Osteoblast (primary cell): Measurements from ENCODE around the gene LDB3. TPM values are rescaled to one million over a fixed set of nuclear protein-coding genes. Genes with fewer than 3 reads are reported as not detected.
A peak's percentile ranks its signal among the peaks of the same experiment; 100 is the strongest.

Source experiments
- DNase-seq: peaks from one replicate; pipeline ENCODE4 v3.0.0; 2011; ENCODE audit warnings: low spot score, mixed read lengths; ENCODE audit not compliant: insufficient read length; ENCODE audit errors: missing footprints
- H2AFZ ChIP-seq: 2 replicates; pipeline ENCODE4 v1.6.0; 2011; ENCODE audit warnings: mild to moderate bottlenecking, low read length
- H3K27ac ChIP-seq: 2 replicates; pipeline ENCODE4 v1.5.1; 2011; ENCODE audit warnings: mild to moderate bottlenecking, low read depth, low read length, moderate library complexity
- H3K27me3 ChIP-seq: 2 replicates; pipeline ENCODE4 v1.6.0; 2012; ENCODE audit warnings: mild to moderate bottlenecking, control low read depth, inconsistent platforms, low read length, moderate library complexity; ENCODE audit not compliant: insufficient read depth
- H3K36me3 ChIP-seq: 2 replicates; pipeline ENCODE4 v1.5.1; 2011; ENCODE audit warnings: mild to moderate bottlenecking, low read length, control low read depth, moderate library complexity; ENCODE audit not compliant: insufficient read depth
- H3K4me1 ChIP-seq: 2 replicates; pipeline ENCODE4 v1.5.1; 2011; ENCODE audit warnings: mild to moderate bottlenecking, low read length, control low read depth, moderate library complexity; ENCODE audit not compliant: insufficient read depth
- H3K4me2 ChIP-seq: 2 replicates; pipeline ENCODE4 v1.6.0; 2011; ENCODE audit warnings: mild to moderate bottlenecking, low read length; ENCODE audit not compliant: insufficient read depth
- H3K4me3 ChIP-seq: fragments of 200-600 bp; sonication (generic); 3 replicates; pipeline ENCODE4 v1.5.1; 2012; ENCODE audit warnings: mild to moderate bottlenecking, low read length, inconsistent platforms; ENCODE audit not compliant: insufficient read depth
- H3K79me2 ChIP-seq: 2 replicates; pipeline ENCODE4 v1.6.0; 2012; ENCODE audit warnings: mild to moderate bottlenecking, low read length, control low read depth, inconsistent platforms; ENCODE audit not compliant: insufficient read depth
- H3K9me3 ChIP-seq: 2 replicates; pipeline ENCODE4 v1.5.1; 2011; ENCODE audit warnings: low read depth, low read length, control low read depth
- H4K20me1 ChIP-seq: 2 replicates; pipeline ENCODE4 v1.6.0; 2012; ENCODE audit warnings: mild to moderate bottlenecking, low read length, control low read depth; ENCODE audit not compliant: insufficient read depth
- total RNA-seq: library from RNA; depleted of rRNA; stranded (reverse); fragments of >200 nt; gene quantifications from 2 replicates; pipeline ENCODE4 v1.2.3, GENCODE V29; 2012
- TF ChIP-seq, protein P1 (sequence below): IDR thresholded peaks from 2 replicates; pipeline ENCODE4 v1.5.1; 2011; ENCODE audit warnings: mild to moderate bottlenecking, low read depth, low read length, moderate library complexity; ENCODE audit errors: extremely low read depth

LDB3 gene
- total RNA-seq, 1 donor, result under 0.01 TPM

DNA sequence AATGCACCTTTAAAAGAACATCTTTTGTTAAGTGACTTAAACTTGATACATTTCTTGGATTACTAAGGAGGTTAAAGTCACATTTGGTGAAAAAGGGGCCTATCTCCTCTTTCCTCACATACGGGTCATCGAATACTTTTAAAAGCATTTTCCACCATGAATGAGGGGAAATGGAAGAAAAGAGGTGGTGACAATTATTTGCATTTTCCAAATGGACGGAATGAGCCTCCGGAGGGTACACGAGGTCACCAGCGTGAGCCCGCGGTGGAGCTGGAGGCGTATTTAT lies 87.1 kb downstream of the LDB3 start:
- Histone ChIP-seq H3K9me3 (no peaks in the 10 kb centered on the region), H3K4me3 (peak overlapping the region; percentile 85), H3K79me2 (peaks cover 68% of the 10 kb centered on the region), H3K27me3 (no peaks in the 10 kb centered on the region), H3K36me3 (no peaks in the 10 kb centered on the region), H3K4me1 (peaks cover 15% of the 10 kb centered on the region), H4K20me1 (peaks cover 21% of the 10 kb centered on the region), H2AFZ (peak overlapping the region; percentile 81), H3K27ac (peak overlapping the region; percentile 96), H3K4me2 (peak overlapping the region; percentile 88)
- DNase-seq, result no peak
- TF ChIP-seq, protein P1, sequence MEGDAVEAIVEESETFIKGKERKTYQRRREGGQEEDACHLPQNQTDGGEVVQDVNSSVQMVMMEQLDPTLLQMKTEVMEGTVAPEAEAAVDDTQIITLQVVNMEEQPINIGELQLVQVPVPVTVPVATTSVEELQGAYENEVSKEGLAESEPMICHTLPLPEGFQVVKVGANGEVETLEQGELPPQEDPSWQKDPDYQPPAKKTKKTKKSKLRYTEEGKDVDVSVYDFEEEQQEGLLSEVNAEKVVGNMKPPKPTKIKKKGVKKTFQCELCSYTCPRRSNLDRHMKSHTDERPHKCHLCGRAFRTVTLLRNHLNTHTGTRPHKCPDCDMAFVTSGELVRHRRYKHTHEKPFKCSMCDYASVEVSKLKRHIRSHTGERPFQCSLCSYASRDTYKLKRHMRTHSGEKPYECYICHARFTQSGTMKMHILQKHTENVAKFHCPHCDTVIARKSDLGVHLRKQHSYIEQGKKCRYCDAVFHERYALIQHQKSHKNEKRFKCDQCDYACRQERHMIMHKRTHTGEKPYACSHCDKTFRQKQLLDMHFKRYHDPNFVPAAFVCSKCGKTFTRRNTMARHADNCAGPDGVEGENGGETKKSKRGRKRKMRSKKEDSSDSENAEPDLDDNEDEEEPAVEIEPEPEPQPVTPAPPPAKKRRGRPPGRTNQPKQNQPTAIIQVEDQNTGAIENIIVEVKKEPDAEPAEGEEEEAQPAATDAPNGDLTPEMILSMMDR, result no peak

DNA sequence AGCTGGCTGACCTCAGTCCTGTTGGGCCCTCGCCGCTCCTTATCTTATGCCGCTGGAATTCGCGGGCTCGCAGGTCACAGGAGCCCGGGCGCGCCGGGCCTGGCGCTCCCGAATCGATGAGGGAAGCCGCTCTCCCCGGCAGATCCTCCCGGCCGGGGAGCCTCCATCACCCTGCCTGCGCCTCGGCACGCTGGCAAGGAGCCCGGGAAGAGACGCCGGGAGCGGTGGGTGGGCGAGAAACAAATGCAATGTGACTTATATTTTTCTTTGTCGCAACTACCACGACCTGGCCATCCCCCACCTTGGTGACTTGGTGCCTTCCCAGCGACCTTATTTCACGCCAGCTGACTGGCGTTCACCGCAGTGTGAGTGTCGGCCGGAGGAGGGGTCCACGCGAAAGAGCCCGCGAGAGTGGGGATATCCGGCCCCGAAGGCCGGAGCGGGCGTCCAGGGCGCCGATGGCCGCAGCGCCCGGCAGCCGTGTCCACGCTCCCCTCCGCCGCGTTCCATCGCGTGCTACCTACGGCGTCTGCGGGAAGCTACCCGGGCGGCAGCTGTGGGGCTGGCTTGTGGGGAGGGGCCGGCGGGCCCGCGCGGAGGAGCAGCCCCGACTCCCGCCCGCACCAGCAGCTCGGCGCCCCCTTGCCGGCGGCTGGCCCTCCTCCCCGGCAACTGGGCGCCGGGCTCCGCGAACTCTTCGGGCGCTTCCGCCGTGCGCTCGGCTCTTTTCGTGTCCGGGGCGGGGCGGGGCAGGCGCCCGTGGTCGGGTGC lies 87.6 kb downstream of the LDB3 start:
- Histone ChIP-seq H3K9me3 (no peaks in the 10 kb centered on the region), H3K4me2 (peak overlapping the region; percentile 88), H4K20me1 (peaks cover 27% of the 10 kb centered on the region), H3K4me1 (peaks cover 15% of the 10 kb centered on the region), H3K27me3 (no peaks in the 10 kb centered on the region), H3K27ac (peak overlapping the region; percentile 96), H3K36me3 (no peaks in the 10 kb centered on the region), H3K79me2 (peaks cover 73% of the 10 kb centered on the region), H3K4me3 (peak overlapping the region; percentile 85), H2AFZ (peak overlapping the region; percentile 81)
- TF ChIP-seq, protein P1, result no peak
- peak; percentile 98 for DNase-seq

DNA sequence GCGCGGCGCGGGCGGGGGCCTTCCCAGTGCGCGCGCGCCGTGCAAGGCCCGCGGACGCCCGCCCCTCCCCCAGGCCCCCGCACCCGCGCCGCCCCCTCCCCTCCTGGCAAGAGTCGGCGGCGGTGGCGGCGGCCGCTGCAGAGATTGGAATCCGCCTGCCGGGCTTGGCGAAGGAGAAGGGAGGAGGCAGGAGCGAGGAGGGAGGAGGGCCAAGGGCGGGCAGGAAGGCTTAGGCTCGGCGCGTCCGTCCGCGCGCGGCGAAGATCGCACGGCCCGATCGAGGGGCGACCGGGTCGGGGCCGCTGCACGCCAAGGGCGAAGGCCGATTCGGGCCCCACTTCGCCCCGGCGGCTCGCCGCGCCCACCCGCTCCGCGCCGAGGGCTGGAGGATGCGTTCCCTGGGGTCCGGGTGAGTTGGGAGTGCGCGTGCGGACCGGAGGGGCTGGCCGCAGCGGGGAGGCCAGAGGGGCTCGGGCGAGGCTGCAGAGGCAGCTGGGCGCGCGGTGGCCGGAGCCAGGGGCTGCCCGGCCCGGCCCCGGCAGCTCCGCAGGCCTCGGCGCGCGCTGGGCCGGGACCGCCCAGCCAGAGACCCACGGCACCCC lies 88.3 kb downstream of the LDB3 start, which contains the start of gene BMPR1A:
Gene BMPR1A (plus strand): TSS at position 109 of the 602 bp plus-strand sequence. CDS start 119,400 bp downstream, outside the sequence.
- H3K4me1 ChIP-seq, result peaks cover 15% of the 10 kb centered on the region
- DNase-seq, result peak; percentile 67
- peak within 1 kb of the TSS; percentile 81 for H2AFZ ChIP-seq
- H3K36me3 ChIP-seq, result no peaks in the 10 kb centered on the region
- peak within 1 kb of the TSS; percentile 90 for H3K4me2 ChIP-seq
- peaks cover 73% of the 10 kb centered on the region for H3K79me2 ChIP-seq
- TF ChIP-seq, protein P1, result no peak
- peak within 1 kb of the TSS; percentile 96 for H3K27ac ChIP-seq
- H3K4me3 ChIP-seq, result peak within 1 kb of the TSS; percentile 85
- peaks cover 33% of the 10 kb centered on the region for H4K20me1 ChIP-seq
- no peaks in the 10 kb centered on the region for H3K9me3 ChIP-seq
- H3K27me3 ChIP-seq, result no peaks in the 10 kb centered on the region
